Measurements from ENCODE around the gene OXSR1. TPM values are rescaled to one million over a fixed set of nuclear protein-coding genes. Genes with fewer than 3 reads are reported as not detected.
"Not testable (repeated sequence)": the region's sequence is repeated elsewhere in the genome, so short reads cannot be mapped to it uniquely, and the experiment has no call there.

OXSR1 gene
- total RNA-seq, 1 donor from 2014 or later: 36.0 TPM

GRCh38 chr3:38232701-38233100 is 67.4 kb downstream of the OXSR1 start:
- Mint-ChIP-seq H3K27me3 (ENCODE audit: unreplicated experiment) (no peaks in the 10 kb centered on the region), H3K4me3 (ENCODE audit: unreplicated experiment) (no peak overlapping the region), H3K27ac (ENCODE audit: unreplicated experiment) (no peak overlapping the region)

GRCh38 chr3:38235466-38235865 is 70.1 kb downstream of the OXSR1 start:
- no peak for DNase-seq (ENCODE audit: low spot score)
- no peak for TF ChIP-seq CTCF (IDR thresholded peaks at IDR 0.05; ENCODE audit: unreplicated experiment)
- Mint-ChIP-seq H3K4me1 (ENCODE audit: unreplicated experiment) (peaks cover 8% of the 10 kb centered on the region), H3K9me3 (ENCODE audit: unreplicated experiment) (no peaks in the 10 kb centered on the region), H3K27me3 (ENCODE audit: unreplicated experiment) (no peaks in the 10 kb centered on the region), H3K36me3 (ENCODE audit: low read depth, unreplicated experiment) (peaks cover 32% of the 10 kb centered on the region), H3K4me3 (ENCODE audit: unreplicated experiment) (no peak overlapping the region), H3K27ac (ENCODE audit: unreplicated experiment) (no peak overlapping the region)

More at GRCh38 chr3:38232701-38233100, 67.4 kb downstream of the OXSR1 start:
- peaks cover 10% of the 10 kb centered on the region for H3K36me3 Mint-ChIP-seq (ENCODE audit: low read depth, unreplicated experiment)
- TF ChIP-seq CTCF (IDR thresholded peaks at IDR 0.05; ENCODE audit: unreplicated experiment): no peak
- no peaks in the 10 kb centered on the region for H3K9me3 Mint-ChIP-seq (ENCODE audit: unreplicated experiment)
- no peaks in the 10 kb centered on the region for H3K4me1 Mint-ChIP-seq (ENCODE audit: unreplicated experiment)
- no peak for DNase-seq (ENCODE audit: low spot score)

- H3K27ac Mint-ChIP-seq (ENCODE audit: unreplicated experiment): no peak overlapping the region
- no peak for DNase-seq (ENCODE audit: low spot score)
- H3K4me3 Mint-ChIP-seq (ENCODE audit: unreplicated experiment): no peak overlapping the region
- peaks cover 34% of the 10 kb centered on the region for H3K36me3 Mint-ChIP-seq (ENCODE audit: low read depth, unreplicated experiment)
- H3K27me3 Mint-ChIP-seq (ENCODE audit: unreplicated experiment): no peaks in the 10 kb centered on the region
- H3K4me1 Mint-ChIP-seq (ENCODE audit: unreplicated experiment): peaks cover 8% of the 10 kb centered on the region
- no peaks in the 10 kb centered on the region for H3K9me3 Mint-ChIP-seq (ENCODE audit: unreplicated experiment)
- no peak for TF ChIP-seq CTCF (IDR thresholded peaks at IDR 0.05; ENCODE audit: unreplicated experiment)
Measured at GRCh38 chr3:38238416-38239008, 73.2 kb downstream of the OXSR1 start.

GRCh38 chr3:38242812-38243211 is 77.5 kb downstream of the OXSR1 start:
- H3K9me3 Mint-ChIP-seq (ENCODE audit: unreplicated experiment); H3K27me3 Mint-ChIP-seq (ENCODE audit: unreplicated experiment); DNase-seq (ENCODE audit: low spot score); H3K27ac Mint-ChIP-seq (ENCODE audit: unreplicated experiment); H3K4me3 Mint-ChIP-seq (ENCODE audit: unreplicated experiment): not testable (repeated sequence)
- H3K4me1 Mint-ChIP-seq (ENCODE audit: unreplicated experiment): peaks cover 12% of the 10 kb centered on the region
- H3K36me3 Mint-ChIP-seq (ENCODE audit: low read depth, unreplicated experiment): peaks cover 33% of the 10 kb centered on the region

GRCh38 chr3:38245930-38246329 is 80.6 kb downstream of the OXSR1 start:
- Mint-ChIP-seq H3K4me3 (ENCODE audit: unreplicated experiment) (no peak overlapping the region), H3K27me3 (ENCODE audit: unreplicated experiment) (peaks cover 1% of the 10 kb centered on the region), H3K9me3 (ENCODE audit: unreplicated experiment) (no peaks in the 10 kb centered on the region), H3K36me3 (ENCODE audit: low read depth, unreplicated experiment) (peaks cover 15% of the 10 kb centered on the region), H3K4me1 (ENCODE audit: unreplicated experiment) (peaks cover 6% of the 10 kb centered on the region), H3K27ac (ENCODE audit: unreplicated experiment) (no peak overlapping the region)
- DNase-seq (ENCODE audit: low spot score): no peak
- no peak for TF ChIP-seq CTCF (IDR thresholded peaks at IDR 0.05; ENCODE audit: unreplicated experiment)

Measured in endothelial cell (in vitro differentiated cells).